Left ventricle myocardium superior (tissue), 1 donor: ENCODE measurements around the gene FCHO1. TPM values are rescaled to one million over a fixed set of nuclear protein-coding genes. Genes with fewer than 3 reads are reported as not detected.

Experiments
- ATAC-seq: fragments of 200-7000 bp; cut with Tn5 transposase; one replicate; pipeline ENCODE4 v1.9.1; 2020; ENCODE audit warnings: mild to moderate bottlenecking, moderate library complexity
- DNase-seq: peaks from one replicate; pipeline ENCODE4 v3.0.0-alpha.2; 2020
- intact Hi-C: fragments of 100-400 bp; cut with micrococcal nuclease; formaldehyde crosslinking; loops from one replicate; pipeline ENCODE4 v1.11.0; 2022
- total RNA-seq: library from RNA; stranded (reverse); fragmentation: NEBNext Ultra II Directional; extraction: Animal tissue kit (Norgen Biotek cat#: 25700); gene quantifications from one replicate; pipeline ENCODE4 v1.2.1, GENCODE V29; 2021
- donor health status: DM: no; HTN: yes; CAD: no; lungs with severe emphysema.

Gene FCHO1
- total RNA-seq, 1 donor from 2014 or later: 0.97 TPM

GRCh38 chr19:17727843-17728242, 23.4 kb upstream of the FCHO1 start:
- intact Hi-C loops: no loop called here
- no peak for DNase-seq
- ATAC-seq: no peak

- ATAC-seq (no peak), DNase-seq (no peak)
- intact Hi-C loops: no loop called here
Observed at GRCh38 chr19:17733127-17733526, 18.1 kb upstream of the FCHO1 start.

- ATAC-seq: no peak
- intact Hi-C loops: no loop called here
- no peak for DNase-seq
Observed at GRCh38 chr19:17734146-17734545, 17.1 kb upstream of the FCHO1 start.

GRCh38 chr19:17735410-17735809, 15.9 kb upstream of the FCHO1 start:
- ATAC-seq: no peak

GRCh38 chr19:17737690-17738153, 13.6 kb upstream of the FCHO1 start:
- intact Hi-C loops: no loop called here
- ATAC-seq (no peak), DNase-seq (no peak)

More at GRCh38 chr19:17735410-17735809, 15.9 kb upstream of the FCHO1 start:
- intact Hi-C loops: no loop called here
- DNase-seq: no peak

- DNase-seq: peak; percentile 55
- ATAC-seq: no peak
- intact Hi-C loops: no loop called here
Observed at GRCh38 chr19:17739121-17739875, 12.0 kb upstream of the FCHO1 start.

GRCh38 chr19:17741456-17741855, 9.8 kb upstream of the FCHO1 start:
- ATAC-seq (no peak), DNase-seq (no peak)
- intact Hi-C loops: no loop called here

- intact Hi-C loops: no loop called here
- DNase-seq (no peak), ATAC-seq (no peak)
Observed at GRCh38 chr19:17743874-17744580, 7.2 kb upstream of the FCHO1 start.

- ATAC-seq (peak; percentile 99), DNase-seq (peak; percentile 92)
- intact Hi-C loops: no loop called here
Observed at GRCh38 chr19:17747205-17748098, 3.8 kb upstream of the FCHO1 start.

- no peak for DNase-seq
- intact Hi-C loops: no loop called here
- ATAC-seq: no peak
Observed at GRCh38 chr19:17748884-17749638, 2.2 kb upstream of the FCHO1 start.

GRCh38 chr19:17749912-17750317, 1.4 kb upstream of the FCHO1 start:
- intact Hi-C loops: no loop called here
- ATAC-seq: no peak
- DNase-seq: no peak

- intact Hi-C loops: no loop called here
- ATAC-seq (no peak), DNase-seq (no peak)
Observed at GRCh38 chr19:17751912-17752273, 616 bp downstream of the FCHO1 start.

GRCh38 chr19:17752865-17753639, 1.8 kb downstream of the FCHO1 start:
- intact Hi-C loops: no loop called here
- ATAC-seq: no peak
- no peak for DNase-seq

- ATAC-seq (no peak), DNase-seq (no peak)
- intact Hi-C loops: no loop called here
Observed at GRCh38 chr19:17753976-17754375, 2.7 kb downstream of the FCHO1 start.

- ATAC-seq: no peak
- DNase-seq: no peak
- intact Hi-C loops: no loop called here
Observed at GRCh38 chr19:17754634-17755442, 3.6 kb downstream of the FCHO1 start.

GRCh38 chr19:17755443-17755890, 4.2 kb downstream of the FCHO1 start:
- ATAC-seq: no peak
- no peak for DNase-seq
- intact Hi-C loops: no loop called here

- peak; percentile 68 for DNase-seq
- intact Hi-C loops: no loop called here
- ATAC-seq: peak; percentile 43
Observed at GRCh38 chr19:17755977-17756670, 4.8 kb downstream of the FCHO1 start.
